Suppressor macrophage (primary cell): ENCODE measurements around the gene NIPSNAP2.
"Not testable (repeated sequence)": the region's sequence is repeated elsewhere in the genome, so short reads cannot be mapped to it uniquely, and the experiment has no call there.

ENCODE experiments used
- DNase-seq, 4 experiments: peaks; one replicate each; pipeline ENCODE4 v3.0.0-alpha.2; 2020 to 2022

Gene NIPSNAP2

GRCh38 chr7:55975988-55976633, 11.7 kb downstream of the NIPSNAP2 start:
- no peak for DNase-seq

- DNase-seq, result no peak
These were observed 13.4 kb downstream of the NIPSNAP2 start for GRCh38 chr7:55977831-55978230.

GRCh38 chr7:55980266-55980665, 15.9 kb downstream of the NIPSNAP2 start:
- DNase-seq, result no peak

DNA sequence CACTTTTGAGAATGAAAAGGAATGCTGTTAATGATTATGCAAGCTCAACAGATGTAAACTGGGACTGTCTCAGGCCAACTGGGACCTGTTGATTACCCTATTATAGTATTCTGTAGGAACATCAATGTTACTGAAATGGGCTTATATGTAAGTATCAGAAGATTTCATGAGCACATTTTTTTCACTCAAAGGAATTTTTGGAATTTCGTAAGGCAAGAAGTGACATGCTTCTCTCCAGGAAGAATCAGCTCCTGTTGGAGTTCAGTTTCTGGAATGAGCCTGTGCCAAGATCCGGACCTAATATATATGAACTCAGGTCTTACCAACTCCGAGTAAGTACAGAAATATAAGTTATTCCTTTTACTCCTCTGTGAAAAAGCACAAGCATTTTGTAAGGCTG, 19.2 kb downstream of the NIPSNAP2 start:
- no peak for DNase-seq

DNA sequence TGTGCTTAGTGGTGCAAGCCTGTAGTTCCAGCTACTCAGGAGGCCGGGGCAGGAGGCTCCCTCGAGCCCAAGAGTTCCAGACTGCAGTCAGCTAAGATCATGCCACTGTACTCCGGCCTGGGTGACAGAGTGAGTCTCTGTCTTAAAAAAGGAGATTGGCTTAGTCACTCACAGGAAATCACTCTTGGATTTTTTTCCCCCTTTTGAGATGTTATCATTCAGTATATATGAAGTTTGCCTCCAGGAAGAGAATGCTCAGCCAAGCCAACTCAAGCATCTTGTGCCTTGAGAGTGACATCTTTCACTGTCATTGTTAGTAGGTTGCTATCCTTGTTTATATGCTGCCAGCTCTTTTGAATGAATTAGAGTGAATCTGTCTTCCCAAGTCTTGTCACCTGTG, 28.0 kb downstream of the NIPSNAP2 start:
- DNase-seq, result no peak

GRCh38 chr7:55996856-55997500, 32.6 kb downstream of the NIPSNAP2 start:
- no peak for DNase-seq

DNA sequence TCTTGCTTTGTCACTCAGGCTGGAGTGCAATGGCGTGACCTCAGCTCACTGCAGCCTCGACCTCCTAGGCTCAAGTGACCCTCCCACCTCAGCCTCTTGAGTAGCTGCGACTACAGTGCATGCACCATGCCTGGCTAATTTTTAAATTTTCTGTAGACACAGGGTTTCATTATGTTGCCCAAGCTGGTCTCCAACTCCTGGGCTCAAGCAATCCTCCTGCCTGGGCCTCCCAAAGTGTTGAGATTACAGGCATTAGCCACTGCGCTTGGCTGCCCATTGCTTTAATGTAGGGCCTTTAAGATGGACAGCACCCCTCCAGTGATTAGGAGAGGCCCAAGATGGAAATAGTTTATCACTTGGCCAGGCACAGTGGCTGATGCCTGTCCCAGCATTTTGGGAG, 39.4 kb downstream of the NIPSNAP2 start:
- no peak for DNase-seq

DNA sequence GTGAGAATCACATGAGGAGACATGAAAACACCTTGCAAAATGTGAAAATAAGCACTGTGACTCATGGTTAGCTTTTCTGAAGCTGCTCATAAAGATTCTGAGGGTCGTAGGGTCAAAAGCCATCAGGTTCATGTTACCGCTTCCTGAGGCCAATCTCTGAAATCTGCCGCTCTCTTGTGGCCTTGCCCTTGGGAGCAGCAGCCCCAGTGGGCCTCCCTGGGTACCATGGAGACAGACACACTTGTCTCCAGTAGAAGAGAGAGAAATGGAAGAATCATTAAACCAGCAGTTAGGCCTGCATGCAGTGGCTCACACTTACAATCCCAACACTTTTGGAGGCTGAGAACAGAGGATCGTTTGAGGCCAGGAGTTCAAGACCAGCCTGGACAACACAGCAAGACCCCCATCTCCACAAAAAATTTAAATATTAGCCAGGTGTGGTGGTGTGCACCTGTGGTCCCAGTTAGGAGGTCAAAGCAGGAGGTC, 42.8 kb downstream of the NIPSNAP2 start:
- DNase-seq, result peak in 2 of 4 experiments; percentile 10 to 11

DNA sequence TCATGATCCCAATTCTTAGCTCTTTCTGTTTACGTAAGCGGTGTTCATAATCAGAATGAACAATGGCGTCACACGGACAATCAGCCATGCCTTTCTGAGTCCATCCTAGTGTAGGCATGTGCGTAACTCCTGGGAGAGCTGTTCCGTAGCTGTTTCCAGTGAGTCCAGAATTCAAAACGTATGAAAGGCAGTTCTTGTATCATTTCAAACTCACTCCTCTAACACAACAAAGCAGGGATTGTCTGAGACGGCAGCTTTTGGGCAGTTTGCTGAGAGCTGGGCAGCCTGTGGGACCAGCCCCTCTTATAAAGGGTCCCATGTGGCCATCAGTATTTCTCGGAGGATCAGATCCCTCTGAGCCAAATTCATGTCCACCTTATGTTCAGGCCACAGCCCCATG, 43.5 kb downstream of the NIPSNAP2 start:
- DNase-seq, result no peak

GRCh38 chr7:56009695-56010094, 45.3 kb downstream of the NIPSNAP2 start:
- DNase-seq, result no peak

- not testable (repeated sequence) for DNase-seq
These were observed 52.6 kb downstream of the NIPSNAP2 start for GRCh38 chr7:56017015-56017414.

GRCh38 chr7:56019501-56019900, 55.1 kb downstream of the NIPSNAP2 start:
- DNase-seq, result no peak

DNA sequence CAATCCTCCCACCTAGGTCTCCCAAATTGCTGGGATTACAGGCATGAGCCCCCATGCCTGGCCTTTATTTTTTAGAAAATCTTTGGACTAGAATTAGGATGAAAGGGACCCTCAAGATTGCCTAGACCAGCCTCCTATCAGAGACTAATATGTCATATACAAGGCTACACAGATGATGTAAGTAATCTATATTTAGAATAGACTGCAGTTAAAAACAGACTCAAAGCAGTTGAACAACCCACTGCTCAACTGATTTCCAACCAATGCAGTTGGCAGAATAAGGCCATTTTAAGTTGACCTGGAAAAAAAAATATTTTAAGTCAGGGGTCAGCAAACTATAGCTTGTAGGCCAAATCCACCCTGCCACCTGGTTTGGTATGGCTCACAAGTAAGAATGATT, 59.1 kb downstream of the NIPSNAP2 start:
- DNase-seq, result no peak

DNA sequence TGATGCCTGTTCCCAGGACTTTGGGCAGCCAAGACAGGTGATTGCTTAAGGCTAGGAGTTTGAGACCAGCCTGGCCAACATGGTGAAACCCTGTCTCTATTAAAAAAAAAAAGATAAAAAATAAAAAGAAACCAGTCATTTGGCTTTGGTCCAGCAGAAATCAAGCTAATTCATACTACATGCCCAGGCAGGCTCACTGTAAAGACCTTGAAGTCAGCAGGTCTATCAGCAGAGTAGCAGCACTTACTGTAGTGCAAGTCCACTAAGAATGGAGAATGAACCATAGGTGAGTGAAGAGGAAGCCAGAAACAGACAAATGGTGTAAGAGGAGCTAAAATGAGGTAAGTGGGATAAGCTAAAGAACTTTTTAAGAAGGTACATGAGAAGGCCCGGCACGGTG, 62.2 kb downstream of the NIPSNAP2 start:
- no peak for DNase-seq

DNA sequence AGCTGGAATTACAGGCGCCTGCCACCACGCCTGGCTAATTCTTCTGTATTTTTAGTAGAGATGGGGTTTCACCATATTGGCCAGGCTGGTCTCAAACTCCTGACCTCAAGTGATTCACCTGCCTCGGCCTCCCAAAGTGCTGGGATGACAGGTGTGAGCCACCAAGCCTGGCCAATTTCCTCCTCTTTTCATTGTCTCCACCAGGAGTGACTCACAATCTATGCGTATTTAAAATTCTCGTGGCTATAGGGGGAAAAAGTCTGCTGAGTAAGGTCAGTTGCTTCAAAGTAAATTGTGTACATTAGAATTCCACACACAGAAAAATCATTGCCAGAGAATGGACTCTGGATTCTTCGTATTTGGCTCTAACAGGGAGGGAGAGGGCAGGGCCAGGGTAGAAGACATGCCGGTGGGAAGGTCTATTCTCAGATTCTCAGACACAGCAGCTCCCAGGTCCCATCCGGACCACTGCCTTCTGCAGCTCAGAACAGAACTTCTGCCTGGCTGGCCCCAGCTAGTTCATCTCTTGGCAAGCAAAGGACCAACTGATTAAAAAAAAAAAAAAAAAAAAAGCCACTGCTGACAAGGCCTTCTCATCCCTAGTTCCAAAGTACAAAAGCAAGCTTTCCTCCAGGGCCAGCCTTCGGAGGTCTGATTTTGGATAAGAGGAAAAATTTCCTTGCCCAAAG, 64.7 kb downstream of the NIPSNAP2 start:
- no peak for DNase-seq

- no peak for DNase-seq
These were observed 66.0 kb downstream of the NIPSNAP2 start for GRCh38 chr7:56030340-56030739.

DNA sequence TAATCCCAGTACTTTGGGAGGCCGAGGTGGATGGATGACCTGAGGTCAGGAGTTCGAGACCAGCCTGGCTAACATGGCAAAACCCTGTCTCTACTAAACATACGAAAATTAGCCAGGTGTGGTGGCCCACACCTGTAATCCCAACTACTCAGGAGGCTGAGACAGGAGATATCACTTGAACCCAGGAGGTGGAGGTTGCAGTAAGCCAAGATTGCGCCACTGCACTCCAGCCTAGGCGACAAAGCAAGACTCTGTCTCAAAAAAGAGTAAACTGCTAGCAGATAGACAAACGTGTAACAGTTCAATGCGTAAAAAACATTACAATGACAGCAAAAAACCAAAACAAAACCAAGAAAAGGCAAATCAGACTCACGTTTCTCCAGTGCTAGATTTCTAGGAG, 67.2 kb downstream of the NIPSNAP2 start:
- DNase-seq, result not testable (repeated sequence)

GRCh38 chr7:56032578-56032977, 68.2 kb downstream of the NIPSNAP2 start:
- not testable (repeated sequence) for DNase-seq

DNA sequence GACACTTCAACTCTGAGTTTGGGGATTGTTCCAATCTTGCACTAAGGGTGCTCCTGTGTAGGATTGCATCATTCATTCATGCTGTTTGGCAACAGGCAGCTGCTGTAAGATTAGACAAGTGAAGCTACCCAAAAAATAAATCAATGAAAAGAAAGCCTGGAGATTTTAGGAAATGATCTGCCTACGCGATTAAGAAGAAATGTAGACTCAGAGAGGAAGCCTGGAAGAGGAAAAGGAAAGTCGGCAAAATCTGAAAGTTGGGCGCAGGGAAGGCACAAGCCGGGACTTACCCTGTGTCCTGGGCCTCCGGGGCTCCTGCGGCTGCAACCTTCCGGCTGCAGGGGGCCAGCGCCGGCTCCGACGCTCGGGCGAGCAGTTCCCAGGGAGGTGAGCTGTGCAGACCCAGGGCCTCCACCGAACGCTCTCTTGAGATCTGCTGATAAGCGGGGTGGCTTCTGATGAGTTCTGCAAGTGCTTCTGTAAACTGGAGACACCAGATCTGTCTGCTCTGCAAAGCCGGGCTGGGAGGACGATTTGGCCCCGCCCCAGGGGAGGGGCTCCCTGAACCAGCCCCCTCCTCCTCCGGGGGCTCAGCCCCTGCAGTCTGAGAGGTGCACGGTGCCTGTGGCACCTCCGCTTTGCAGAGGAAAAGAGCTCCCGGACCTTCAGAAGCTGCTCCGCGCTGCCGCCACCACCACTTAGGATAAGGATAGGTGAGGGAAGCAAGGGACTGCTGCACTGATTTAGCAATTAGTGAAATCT, 69.5 kb downstream of the NIPSNAP2 start:
- peak; percentile 66 to 82 (median 73) for DNase-seq

GRCh38 chr7:56040730-56041129, 76.3 kb downstream of the NIPSNAP2 start:
- no peak for DNase-seq

DNA sequence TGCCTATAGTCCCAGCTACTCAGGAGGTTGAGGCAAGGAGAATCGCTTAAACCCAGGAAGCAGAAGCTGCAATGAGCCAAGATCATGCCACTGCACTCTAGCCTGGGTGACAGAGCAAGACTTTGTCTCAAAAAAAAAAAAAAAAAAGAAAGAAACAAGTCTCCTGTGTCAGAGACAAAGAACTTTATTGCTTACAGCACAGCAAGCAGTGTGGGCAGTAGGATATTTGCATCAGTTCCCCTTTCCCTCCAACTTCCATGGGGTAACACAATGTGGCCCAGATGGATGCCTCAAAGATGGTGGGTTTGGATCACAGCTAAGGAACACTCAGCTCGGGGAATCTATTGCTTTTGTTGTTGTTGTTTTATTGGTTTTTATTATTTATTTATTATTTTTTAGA, 81.4 kb downstream of the NIPSNAP2 start:
- DNase-seq, result peak; percentile 43 to 77 (median 62)

GRCh38 chr7:56046721-56047445, 82.5 kb downstream of the NIPSNAP2 start:
- DNase-seq, result no peak
